ENCODE measurements around the gene ZNF672. TPM values are rescaled to one million over a fixed set of nuclear protein-coding genes. Genes with fewer than 3 reads are reported as not detected.

Gene ZNF672
- total RNA-seq, 1 experiment from 2014 or later, result 27.6 TPM

- Histone ChIP-seq H3K79me2 (ENCODE audit: insufficient read depth, low read length) (no peaks in the 10 kb centered on the region), H3K4me3 (replicated peaks in 1 of 2; ENCODE audit: low read depth in 1 of 2, low read length in 2 of 2) (no peak overlapping the region), H3K9me3 (ENCODE audit: control insufficient read depth in 1 of 2, insufficient read depth in 1 of 2, low read depth in 1 of 2, low read length in 2 of 2) (no peaks in the 10 kb centered on the region), H3K9me2 (ENCODE audit: insufficient read depth) (no peaks in the 10 kb centered on the region), H3K27ac (ENCODE audit: low read depth, low read length) (no peak overlapping the region), H3K4me1 (ENCODE audit: control insufficient read depth in 1 of 2, insufficient read depth in 2 of 2, low read length in 2 of 2) (peaks cover 10 to 14% of the 10 kb centered on the region in 2 experiments), H3K36me3 (ENCODE audit: control insufficient read depth in 1 of 2, insufficient read depth in 2 of 2, low read length in 2 of 2) (no peaks in the 10 kb centered on the region), H2AFZ (ENCODE audit: low read depth, low read length, poor library complexity, severe bottlenecking) (no peak overlapping the region), H3K4me2 (ENCODE audit: low read length) (no peak overlapping the region), H3K27me3 (ENCODE audit: insufficient read depth, low read length) (no peaks in the 10 kb centered on the region), H4K20me1 (ENCODE audit: insufficient read depth) (no peaks in the 10 kb centered on the region), H3K9ac (ENCODE audit: low read length) (no peak overlapping the region)
- intact Hi-C loops (cut with micrococcal nuclease), result no loop called here
- no peak for DNase-seq (ENCODE audit: low read depth, low spot score)
- no peak for ATAC-seq
- ChIA-PET RAD21 (ENCODE audit: low non-redundant PET in 1 of 2, low total read pairs in 2 of 2, uncharacterized antibody in 2 of 2, unreplicated experiment in 2 of 2) (no interaction called here), CTCF (no interaction called here), POLR2A (interaction anchor here (0.9 kb wide), 1 partner anchor 27 kb away, joined by 4 read pairs; the partner anchor contains the start of gene ZNF692)
- TF ChIP-seq JUND (IDR thresholded peaks at IDR 0.05) (no peak), EZH2phosphoT487 (IDR thresholded peaks at IDR 0.05; ENCODE audit: borderline replicate concordance) (no peak), SP1 (IDR thresholded peaks at IDR 0.05; ENCODE audit: low read depth) (no peak), FOSL1 (IDR thresholded peaks at IDR 0.05; ENCODE audit: low read depth) (no peak), RAD21 (IDR thresholded peaks at IDR 0.05; ENCODE audit: low read depth) (no peak), EZH2 (IDR thresholded peaks at IDR 0.05) (no peak), ELF1 (IDR thresholded peaks at IDR 0.05; ENCODE audit: borderline replicate concordance, low read depth) (no peak), SRF (IDR thresholded peaks at IDR 0.05; ENCODE audit: low read depth) (no peak), CEBPB (IDR thresholded peaks at IDR 0.05; ENCODE audit: low read depth) (no peak), TCF7L2 (IDR thresholded peaks at IDR 0.05; ENCODE audit: borderline replicate concordance, extremely low read depth, insufficient read depth, insufficient read length) (no peak), POLR2AphosphoS5 (IDR thresholded peaks at IDR 0.05; ENCODE audit: low read depth, low read length) (no peak), ZNF274 (IDR thresholded peaks at IDR 0.05; ENCODE audit: low read depth, low read length) (no peak), CBX3 (IDR thresholded peaks at IDR 0.05; ENCODE audit: low read depth) (no peak)
- TF ChIP-seq, protein P1, sequence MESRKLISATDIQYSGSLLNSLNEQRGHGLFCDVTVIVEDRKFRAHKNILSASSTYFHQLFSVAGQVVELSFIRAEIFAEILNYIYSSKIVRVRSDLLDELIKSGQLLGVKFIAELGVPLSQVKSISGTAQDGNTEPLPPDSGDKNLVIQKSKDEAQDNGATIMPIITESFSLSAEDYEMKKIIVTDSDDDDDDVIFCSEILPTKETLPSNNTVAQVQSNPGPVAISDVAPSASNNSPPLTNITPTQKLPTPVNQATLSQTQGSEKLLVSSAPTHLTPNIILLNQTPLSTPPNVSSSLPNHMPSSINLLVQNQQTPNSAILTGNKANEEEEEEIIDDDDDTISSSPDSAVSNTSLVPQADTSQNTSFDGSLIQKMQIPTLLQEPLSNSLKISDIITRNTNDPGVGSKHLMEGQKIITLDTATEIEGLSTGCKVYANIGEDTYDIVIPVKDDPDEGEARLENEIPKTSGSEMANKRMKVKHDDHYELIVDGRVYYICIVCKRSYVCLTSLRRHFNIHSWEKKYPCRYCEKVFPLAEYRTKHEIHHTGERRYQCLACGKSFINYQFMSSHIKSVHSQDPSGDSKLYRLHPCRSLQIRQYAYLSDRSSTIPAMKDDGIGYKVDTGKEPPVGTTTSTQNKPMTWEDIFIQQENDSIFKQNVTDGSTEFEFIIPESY (IDR thresholded peaks at IDR 0.05; ENCODE audit: extremely low read depth, insufficient replicate concordance, low read length), result no peak
- TF ChIP-seq, protein P2, sequence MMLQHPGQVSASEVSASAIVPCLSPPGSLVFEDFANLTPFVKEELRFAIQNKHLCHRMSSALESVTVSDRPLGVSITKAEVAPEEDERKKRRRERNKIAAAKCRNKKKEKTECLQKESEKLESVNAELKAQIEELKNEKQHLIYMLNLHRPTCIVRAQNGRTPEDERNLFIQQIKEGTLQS (IDR thresholded peaks at IDR 0.05), result no peak
- no TSS peak for BruUV-seq (replicated peaks)
Measured at GRCh38 chr1:248831842-248832241, 6.2 kb upstream of the ZNF672 start.
